HEK293 (cell line): Measurements from ENCODE around the gene SPON2.

Experiments
- CTCF ChIA-PET: fragments of 350-600 bp; formaldehyde crosslinking; extraction: SDS; loops from one replicate; lab custom pipeline; 2021; ENCODE audit warnings: antibody characterized with exemption; lab: Yijun Ruan, JAX
- POLR2A ChIA-PET: fragments of 300-600 bp; formaldehyde crosslinking; extraction: SDS; loops from one replicate; lab custom pipeline; 2020; ENCODE audit warnings: antibody characterized with exemption, inconsistent platforms; lab: Yijun Ruan, JAX
- H3K27ac ChIP-seq: fragments of 200-500 bp; sonication (Bioruptor generic); 2 replicates; pipeline ENCODE4 v1.5.1; 2014; ENCODE audit warnings: low read depth, low read length, control low read depth, inconsistent platforms; ENCODE audit errors: extremely low read depth
- H3K36me3 ChIP-seq, 2 experiments: fragments of 200-500 bp in 1 of 2; sonication (Bioruptor generic) in 1 of 2; 1 replicate in 1 of 2; 2 replicates in 1 of 2; pipeline ENCODE4 v1.5.1; 2014 to 2017; ENCODE audit warnings: inconsistent platforms in 2 of 2, low read length in 2 of 2; ENCODE audit not compliant: control insufficient read depth in 2 of 2, insufficient read depth in 1 of 2
- H3K4me1 ChIP-seq: fragments of 200-500 bp; sonication (Bioruptor generic); 2 replicates; pipeline ENCODE4 v1.5.1; 2014; ENCODE audit warnings: mild to moderate bottlenecking, low read length, inconsistent platforms; ENCODE audit not compliant: control insufficient read depth, insufficient read depth
- H3K4me3 ChIP-seq: 2 replicates; pipeline ENCODE4 v1.5.1; 2011; ENCODE audit warnings: low read depth, mild to moderate bottlenecking, control low read depth, low read length, moderate library complexity
- H3K9me3 ChIP-seq: fragments of 200-500 bp; sonication (Bioruptor generic); 2 replicates; pipeline ENCODE4 v1.5.1; 2014; ENCODE audit warnings: low read depth, low read length, inconsistent platforms; ENCODE audit not compliant: control insufficient read depth, insufficient read depth
- EGR2 ChIP-seq: fragments of 450-650 bp; formaldehyde crosslinking; IDR thresholded peaks from 2 replicates; pipeline ENCODE4 v1.5.1; 2016; ENCODE audit warnings: low read depth, missing biosample characterization, missing genetic modification characterization
- GLIS2 ChIP-seq: fragments of 450-650 bp; formaldehyde crosslinking; IDR thresholded peaks from 2 replicates; pipeline ENCODE4 v1.5.1; 2016; ENCODE audit warnings: missing biosample characterization, missing genetic modification characterization
- KLF1 ChIP-seq: fragments of 450-650 bp; formaldehyde crosslinking; IDR thresholded peaks from 2 replicates; pipeline ENCODE4 v1.5.1; 2016; ENCODE audit warnings: missing biosample characterization, missing genetic modification characterization
- SCRT2 ChIP-seq: fragments of 450-650 bp; formaldehyde crosslinking; IDR thresholded peaks from 2 replicates; pipeline ENCODE4 v1.5.1; 2016; ENCODE audit warnings: missing biosample characterization, missing genetic modification characterization
- ZBTB48 ChIP-seq: fragments of 450-650 bp; formaldehyde crosslinking; IDR thresholded peaks from 2 replicates; pipeline ENCODE4 v1.5.1; 2016; ENCODE audit warnings: missing biosample characterization, missing genetic modification characterization
- ZBTB7A ChIP-seq: fragments of 450-650 bp; formaldehyde crosslinking; IDR thresholded peaks from 2 replicates; pipeline ENCODE4 v1.5.1; 2016; ENCODE audit warnings: low read depth, missing biosample characterization, missing genetic modification characterization
- ZNF157 ChIP-seq: fragments of 450-650 bp; formaldehyde crosslinking; IDR thresholded peaks from 2 replicates; pipeline ENCODE4 v1.5.1; 2016; ENCODE audit warnings: missing biosample characterization, missing genetic modification characterization
- ZNF2 ChIP-seq: fragments of 450-650 bp; formaldehyde crosslinking; IDR thresholded peaks from 2 replicates; pipeline ENCODE4 v1.5.1; 2016; ENCODE audit warnings: missing biosample characterization, missing genetic modification characterization
- ZNF221 ChIP-seq: fragments of 450-650 bp; formaldehyde crosslinking; IDR thresholded peaks from 2 replicates; pipeline ENCODE4 v1.5.1; 2017; ENCODE audit warnings: missing biosample characterization, missing genetic modification characterization, borderline replicate concordance
- ZNF311 ChIP-seq: fragments of 450-650 bp; formaldehyde crosslinking; IDR thresholded peaks from 2 replicates; pipeline ENCODE4 v1.5.1; 2017; ENCODE audit warnings: missing biosample characterization, missing genetic modification characterization, borderline replicate concordance
- ZNF416 ChIP-seq: fragments of 450-650 bp; formaldehyde crosslinking; IDR thresholded peaks from 2 replicates; pipeline ENCODE4 v1.5.1; 2016; ENCODE audit warnings: missing biosample characterization, missing genetic modification characterization
- ZNF544 ChIP-seq: fragments of 450-650 bp; formaldehyde crosslinking; IDR thresholded peaks from 2 replicates; pipeline ENCODE4 v1.5.0; 2017; ENCODE audit warnings: missing biosample characterization, missing genetic modification characterization
- ZNF664 ChIP-seq: fragments of 450-650 bp; formaldehyde crosslinking; IDR thresholded peaks from 2 replicates; pipeline ENCODE4 v1.5.1; 2016; ENCODE audit warnings: missing biosample characterization, missing genetic modification characterization
- TF ChIP-seq, protein P1 (sequence below): fragments of 450-650 bp; formaldehyde crosslinking; IDR thresholded peaks from 2 replicates; pipeline ENCODE4 v1.5.1; 2016; ENCODE audit warnings: missing biosample characterization, missing genetic modification characterization
- TF ChIP-seq, protein P2 (sequence below): fragments of 450-650 bp; formaldehyde crosslinking; IDR thresholded peaks from 2 replicates; pipeline ENCODE4 v1.5.1; 2016; ENCODE audit warnings: missing biosample characterization, missing genetic modification characterization
- TF ChIP-seq, protein P3 (sequence below): fragments of 450-650 bp; formaldehyde crosslinking; IDR thresholded peaks from 2 replicates; pipeline ENCODE4 v1.5.1; 2016; ENCODE audit warnings: missing biosample characterization, missing genetic modification characterization
- TF ChIP-seq, protein P4 (sequence below): fragments of 450-650 bp; formaldehyde crosslinking; IDR thresholded peaks from 2 replicates; pipeline ENCODE4; 2016; ENCODE audit warnings: missing biosample characterization, missing genetic modification characterization

The SPON2 gene

GRCh38 chr4:1210241-1210841 is 38.0 kb upstream of the SPON2 start:
- TF ChIP-seq ZNF664 (tag by site-specific recombination), result no peak
- TF ChIP-seq, protein P1, sequence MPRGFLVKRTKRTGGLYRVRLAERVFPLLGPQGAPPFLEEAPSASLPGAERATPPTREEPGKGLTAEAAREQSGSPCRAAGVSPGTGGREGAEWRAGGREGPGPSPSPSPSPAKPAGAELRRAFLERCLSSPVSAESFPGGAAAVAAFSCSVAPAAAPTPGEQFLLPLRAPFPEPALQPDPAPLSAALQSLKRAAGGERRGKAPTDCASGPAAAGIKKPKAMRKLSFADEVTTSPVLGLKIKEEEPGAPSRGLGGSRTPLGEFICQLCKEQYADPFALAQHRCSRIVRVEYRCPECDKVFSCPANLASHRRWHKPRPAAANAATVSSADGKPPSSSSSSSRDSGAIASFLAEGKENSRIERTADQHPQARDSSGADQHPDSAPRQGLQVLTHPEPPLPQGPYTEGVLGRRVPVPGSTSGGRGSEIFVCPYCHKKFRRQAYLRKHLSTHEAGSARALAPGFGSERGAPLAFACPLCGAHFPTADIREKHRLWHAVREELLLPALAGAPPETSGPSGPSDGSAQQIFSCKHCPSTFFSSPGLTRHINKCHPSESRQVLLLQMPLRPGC (tag by site-specific recombination), result no peak
- no peak for TF ChIP-seq ZNF157 (tag by site-specific recombination)
- TF ChIP-seq, protein P2, sequence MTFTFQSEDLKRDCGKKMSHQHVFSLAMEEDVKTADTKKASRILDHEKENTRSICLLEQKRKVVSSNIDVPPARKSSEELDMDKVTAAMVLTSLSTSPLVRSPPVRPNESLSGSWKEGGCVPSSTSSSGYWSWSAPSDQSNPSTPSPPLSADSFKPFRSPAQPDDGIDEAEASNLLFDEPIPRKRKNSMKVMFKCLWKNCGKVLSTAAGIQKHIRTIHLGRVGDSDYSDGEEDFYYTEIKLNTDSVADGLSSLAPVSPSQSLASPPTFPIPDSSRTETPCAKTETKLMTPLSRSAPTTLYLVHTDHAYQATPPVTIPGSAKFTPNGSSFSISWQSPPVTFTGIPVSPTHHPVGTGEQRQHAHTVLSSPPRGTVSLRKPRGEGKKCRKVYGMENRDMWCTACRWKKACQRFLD (tag by site-specific recombination), result no peak
- TF ChIP-seq GLIS2, result 0 out of 2 replicates have a peak, but pooled peaks have one; percentile 15
- no peak for TF ChIP-seq ZBTB48
- POLR2A ChIA-PET, result interaction anchor here (0.5 kb wide), 1 partner anchor 27 kb away, joined by 3 read pairs; no protein-coding TSS in a partner anchor
- Histone ChIP-seq H3K27ac (no peak overlapping the region), H3K9me3 (no peaks in the 10 kb centered on the region), H3K4me3 (no peak overlapping the region), H3K4me1 (no peaks in the 10 kb centered on the region), H3K36me3 (peaks cover 0 to 42% of the 10 kb centered on the region in 2 experiments; a peak in 1 of 3 replicates)
- CTCF ChIA-PET, result no interaction called here

GRCh38 chr4:1209821-1210220 is 37.4 kb upstream of the SPON2 start:
- Histone ChIP-seq H3K36me3 (peaks cover 0 to 37% of the 10 kb centered on the region in 2 experiments; a peak in 1 of 3 replicates), H3K4me1 (no peaks in the 10 kb centered on the region)
- CTCF ChIA-PET, result no interaction called here
- TF ChIP-seq EGR2, result 0 out of 2 replicates have a peak, but pooled peaks have one; percentile 23
- peak; percentile 75 for TF ChIP-seq KLF1 (tag by site-specific recombination)
- no peak for TF ChIP-seq ZNF311 (tag by site-specific recombination)
- TF ChIP-seq, all 188 proteins: peak for 2
- no peaks in the 10 kb centered on the region for H3K9me3 ChIP-seq
- H3K4me3 ChIP-seq, result no peak overlapping the region
- POLR2A ChIA-PET, result no interaction called here
- H3K27ac ChIP-seq, result no peak overlapping the region

DNA sequence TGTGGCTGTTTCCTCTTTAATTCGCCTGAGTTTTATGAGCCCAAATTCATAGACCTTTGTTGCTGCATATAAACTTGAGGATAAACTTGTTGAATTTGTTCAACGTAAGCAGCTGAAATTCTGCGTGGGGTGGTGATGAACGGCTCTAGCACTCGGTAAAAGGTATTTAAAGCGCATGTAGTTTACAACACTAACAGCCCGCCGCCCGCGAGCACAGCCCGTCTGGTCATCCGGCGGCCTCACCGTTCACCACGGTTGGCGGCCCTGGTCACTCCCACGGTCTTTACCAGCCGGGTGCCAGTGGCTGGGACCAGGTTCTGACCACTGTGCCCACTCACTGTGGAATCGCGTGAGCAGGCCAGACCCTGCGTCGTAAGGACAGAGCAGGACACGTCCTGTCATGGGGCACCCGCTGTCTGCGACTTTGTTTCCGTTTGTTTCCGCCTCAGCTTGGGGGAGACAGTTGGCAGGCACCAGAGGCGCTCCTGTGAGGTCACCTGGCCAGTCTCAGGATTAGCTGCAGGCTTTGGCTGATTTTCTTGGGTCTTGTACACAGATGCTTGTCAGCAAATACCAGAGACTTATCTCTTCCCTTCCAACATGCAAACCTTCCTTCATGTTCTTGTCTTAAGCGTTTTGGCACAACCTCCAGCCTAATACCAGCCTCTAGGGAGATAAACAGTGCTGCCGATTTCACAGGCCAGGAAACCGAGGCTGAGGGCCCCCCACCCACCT is 36.8 kb upstream of the SPON2 start:
- Histone ChIP-seq H3K9me3 (no peaks in the 10 kb centered on the region), H3K4me3 (no peak overlapping the region), H3K4me1 (no peaks in the 10 kb centered on the region), H3K27ac (no peak overlapping the region)
- CTCF ChIA-PET, result no interaction called here
- TF ChIP-seq ZBTB7A (tag by site-specific recombination), result no peak
- TF ChIP-seq, protein P3, sequence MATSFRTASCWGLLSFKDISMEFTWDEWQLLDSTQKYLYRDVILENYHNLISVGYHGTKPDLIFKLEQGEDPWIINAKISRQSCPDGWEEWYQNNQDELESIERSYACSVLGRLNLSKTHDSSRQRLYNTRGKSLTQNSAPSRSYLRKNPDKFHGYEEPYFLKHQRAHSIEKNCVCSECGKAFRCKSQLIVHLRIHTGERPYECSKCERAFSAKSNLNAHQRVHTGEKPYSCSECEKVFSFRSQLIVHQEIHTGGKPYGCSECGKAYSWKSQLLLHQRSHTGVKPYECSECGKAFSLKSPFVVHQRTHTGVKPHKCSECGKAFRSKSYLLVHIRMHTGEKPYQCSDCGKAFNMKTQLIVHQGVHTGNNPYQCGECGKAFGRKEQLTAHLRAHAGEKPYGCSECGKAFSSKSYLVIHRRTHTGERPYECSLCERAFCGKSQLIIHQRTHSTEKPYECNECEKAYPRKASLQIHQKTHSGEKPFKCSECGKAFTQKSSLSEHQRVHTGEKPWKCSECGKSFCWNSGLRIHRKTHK, result no peak
- TF ChIP-seq ZNF416 (tag by site-specific recombination), result no peak
- TF ChIP-seq ZNF2, result no peak
- no peak for TF ChIP-seq ZNF221 (tag by site-specific recombination)
- TF ChIP-seq ZNF544 (tag by site-specific recombination), result no peak
- TF ChIP-seq SCRT2 (tag by site-specific recombination), result peak; percentile 52; the same call in 1 of the 2 replicates
- TF ChIP-seq, protein P4, sequence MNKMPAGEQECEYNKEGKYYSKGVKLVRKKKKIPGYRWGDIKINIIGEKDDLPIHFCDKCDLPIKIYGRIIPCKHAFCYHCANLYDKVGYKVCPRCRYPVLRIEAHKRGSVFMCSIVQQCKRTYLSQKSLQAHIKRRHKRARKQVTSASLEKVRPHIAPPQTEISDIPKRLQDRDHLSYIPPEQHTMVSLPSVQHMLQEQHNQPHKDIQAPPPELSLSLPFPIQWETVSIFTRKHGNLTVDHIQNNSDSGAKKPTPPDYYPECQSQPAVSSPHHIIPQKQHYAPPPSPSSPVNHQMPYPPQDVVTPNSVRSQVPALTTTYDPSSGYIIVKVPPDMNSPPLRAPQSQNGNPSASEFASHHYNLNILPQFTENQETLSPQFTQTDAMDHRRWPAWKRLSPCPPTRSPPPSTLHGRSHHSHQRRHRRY (tag by site-specific recombination), result no peak
- TF ChIP-seq, all 188 proteins: peak for 1
- POLR2A ChIA-PET, result no interaction called here
- H3K36me3 ChIP-seq, result peaks cover 0 to 30% of the 10 kb centered on the region in 2 experiments; a peak in 1 of 3 replicates
